CD4-positive, alpha-beta T cell (primary cell): Measurements from ENCODE around the gene EIF2A. TPM values are rescaled to one million over a fixed set of nuclear protein-coding genes. Genes with fewer than 3 reads are reported as not detected.

Experiments
- ATAC-seq: fragments of 200-7000 bp; cut with Tn5 transposase; one replicate; pipeline ENCODE4 v1.10.0; 2022; ENCODE audit warnings: mild to moderate bottlenecking; ENCODE audit not compliant: poor library complexity
- CTCF ChIA-PET: fragments of 350-600 bp; sonication (Branson Sonifier 250); formaldehyde crosslinking; loops from one replicate; lab custom pipeline; 2021; ENCODE audit warnings: antibody characterized with exemption, inconsistent platforms; lab: Charles Lee
- POLR2A ChIA-PET: fragments of 350-600 bp; sonication (Branson Sonifier 250); formaldehyde crosslinking; loops from one replicate; lab custom pipeline; 2021; ENCODE audit warnings: antibody characterized with exemption, inconsistent platforms; lab: Charles Lee
- DNase-seq, 14 experiments: peaks; one replicate each; pipeline ENCODE4 v3.0.0-alpha.2; 2013 to 2020; ENCODE audit warnings: mixed read lengths in 2 of 14
- H3K27ac ChIP-seq, 2 donors: one replicate each; pipeline versions ENCODE4 v1.5.1 to v1.7.0; 2013; ENCODE audit warnings: low read length in 2 of 2, low read depth in 1 of 2, mild to moderate bottlenecking in 1 of 2
- H3K27me3 ChIP-seq, 2 experiments: 1 replicate in 1 of 2; 2 replicates in 1 of 2; pipeline versions ENCODE4 v1.6.1 to v1.7.0; 2013; ENCODE audit warnings: low read length in 2 of 2, control low read depth in 1 of 2, mild to moderate bottlenecking in 1 of 2, moderate library complexity in 1 of 2; ENCODE audit not compliant: insufficient read depth in 2 of 2, control insufficient read depth in 1 of 2
- H3K36me3 ChIP-seq: one replicate; pipeline ENCODE4 v1.6.1; 2013; ENCODE audit warnings: low read length, control low read depth; ENCODE audit not compliant: insufficient read depth
- H3K4me1 ChIP-seq: one replicate; pipeline ENCODE4 v1.6.1; 2013; ENCODE audit warnings: low read length, control low read depth; ENCODE audit not compliant: insufficient read depth
- H3K4me3 ChIP-seq: one replicate; pipeline ENCODE4 v1.5.1; 2013; ENCODE audit warnings: mild to moderate bottlenecking, low read length, moderate library complexity
- H3K9me3 ChIP-seq, 2 experiments: 1 replicate in 1 of 2; 2 replicates in 1 of 2; pipeline versions ENCODE4 v1.6.1 to v1.7.0; 2013; ENCODE audit warnings: low read length in 2 of 2, mild to moderate bottlenecking in 2 of 2, control low read depth in 1 of 2, moderate library complexity in 1 of 2; ENCODE audit not compliant: control insufficient read depth in 1 of 2, insufficient read depth in 1 of 2
- H3K27ac Mint-ChIP-seq: one replicate; pipeline ENCODE4 v1.8.0; 2020; ENCODE audit warnings: mixed read lengths
- H3K27me3 Mint-ChIP-seq: one replicate; pipeline ENCODE4 v1.8.0; 2021; ENCODE audit warnings: mixed read lengths
- H3K36me3 Mint-ChIP-seq: one replicate; pipeline ENCODE4 v1.8.0; 2021; ENCODE audit warnings: low read depth, mixed read lengths
- H3K4me1 Mint-ChIP-seq: one replicate; pipeline ENCODE4 v1.8.0; 2021; ENCODE audit warnings: low read depth, mixed read lengths
- H3K4me3 Mint-ChIP-seq: one replicate; pipeline ENCODE4 v1.8.0; 2020; ENCODE audit warnings: mild to moderate bottlenecking, mixed read lengths
- H3K9me3 Mint-ChIP-seq: one replicate; pipeline ENCODE4 v1.8.0; 2020; ENCODE audit warnings: mixed read lengths
- intact Hi-C, 2 experiments: fragments of 100-400 bp; cut with DNase I in 1 of 2; cut with micrococcal nuclease in 1 of 2; formaldehyde crosslinking; loops; one replicate each; pipeline versions ENCODE4 v1.15.1 to v1.9.0; 2023 to 2025; cut with DNase I, micrococcal nuclease
- total RNA-seq, 174 experiments: library from RNA in 2 of 174; stranded (reverse) in 2 of 174; gene quantifications; one replicate each; pipeline ENCODE4 v1.2.3 and lab custom pipeline; 2021 to 2026
- TF ChIP-seq, protein P1 (sequence below): fragments of 200-600 bp; IDR thresholded peaks from one replicate; pipeline ENCODE4 v1.8.0; 2022; ENCODE audit warnings: antibody characterized with exemption, mild to moderate bottlenecking

Gene EIF2A
- total RNA-seq, 2 experiments from 2014 or later = 115 to 122 TPM

- TF ChIP-seq, protein P1, sequence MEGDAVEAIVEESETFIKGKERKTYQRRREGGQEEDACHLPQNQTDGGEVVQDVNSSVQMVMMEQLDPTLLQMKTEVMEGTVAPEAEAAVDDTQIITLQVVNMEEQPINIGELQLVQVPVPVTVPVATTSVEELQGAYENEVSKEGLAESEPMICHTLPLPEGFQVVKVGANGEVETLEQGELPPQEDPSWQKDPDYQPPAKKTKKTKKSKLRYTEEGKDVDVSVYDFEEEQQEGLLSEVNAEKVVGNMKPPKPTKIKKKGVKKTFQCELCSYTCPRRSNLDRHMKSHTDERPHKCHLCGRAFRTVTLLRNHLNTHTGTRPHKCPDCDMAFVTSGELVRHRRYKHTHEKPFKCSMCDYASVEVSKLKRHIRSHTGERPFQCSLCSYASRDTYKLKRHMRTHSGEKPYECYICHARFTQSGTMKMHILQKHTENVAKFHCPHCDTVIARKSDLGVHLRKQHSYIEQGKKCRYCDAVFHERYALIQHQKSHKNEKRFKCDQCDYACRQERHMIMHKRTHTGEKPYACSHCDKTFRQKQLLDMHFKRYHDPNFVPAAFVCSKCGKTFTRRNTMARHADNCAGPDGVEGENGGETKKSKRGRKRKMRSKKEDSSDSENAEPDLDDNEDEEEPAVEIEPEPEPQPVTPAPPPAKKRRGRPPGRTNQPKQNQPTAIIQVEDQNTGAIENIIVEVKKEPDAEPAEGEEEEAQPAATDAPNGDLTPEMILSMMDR = no peak
- CTCF ChIA-PET = no interaction called here
- no peak overlapping the region for H3K27ac ChIP-seq
- no peaks in the 10 kb centered on the region for H3K36me3 Mint-ChIP-seq
- H3K9me3 ChIP-seq = no peaks in the 10 kb centered on the region
- H3K27me3 Mint-ChIP-seq = peaks cover 17% of the 10 kb centered on the region
- POLR2A ChIA-PET = no interaction called here
- intact Hi-C loops = no loop called here
- DNase-seq (no peak), ATAC-seq (no peak)
- no peak overlapping the region for H3K27ac Mint-ChIP-seq
- no peaks in the 10 kb centered on the region for H3K4me1 Mint-ChIP-seq
- no peak overlapping the region for H3K4me3 ChIP-seq
- H3K4me1 ChIP-seq = no peaks in the 10 kb centered on the region
- no peak overlapping the region for H3K4me3 Mint-ChIP-seq
- H3K9me3 Mint-ChIP-seq = no peaks in the 10 kb centered on the region
- H3K27me3 ChIP-seq = peaks cover 0 to 6% of the 10 kb centered on the region in 2 experiments
- no peaks in the 10 kb centered on the region for H3K36me3 ChIP-seq
These were observed 36.8 kb upstream of the EIF2A start for GRCh38 chr3:150509780-150510179.

- no peaks in the 10 kb centered on the region for H3K36me3 ChIP-seq
- ChIA-PET POLR2A (no interaction called here), CTCF (no interaction called here)
- H3K27ac Mint-ChIP-seq = no peak overlapping the region
- peaks cover 0 to 6% of the 10 kb centered on the region in 2 experiments for H3K27me3 ChIP-seq
- no peak for ATAC-seq
- no peak overlapping the region for H3K4me3 ChIP-seq
- H3K4me1 ChIP-seq = no peaks in the 10 kb centered on the region
- DNase-seq = no peak
- H3K9me3 Mint-ChIP-seq = no peaks in the 10 kb centered on the region
- peaks cover 18% of the 10 kb centered on the region for H3K27me3 Mint-ChIP-seq
- TF ChIP-seq, protein P1 = no peak
- H3K4me3 Mint-ChIP-seq = no peak overlapping the region
- no peaks in the 10 kb centered on the region for H3K9me3 ChIP-seq
- no peak overlapping the region for H3K27ac ChIP-seq
- no peaks in the 10 kb centered on the region for H3K36me3 Mint-ChIP-seq
- no peaks in the 10 kb centered on the region for H3K4me1 Mint-ChIP-seq
- intact Hi-C loops = no loop called here
These were observed 35.3 kb upstream of the EIF2A start for GRCh38 chr3:150511122-150511821.

DNA sequence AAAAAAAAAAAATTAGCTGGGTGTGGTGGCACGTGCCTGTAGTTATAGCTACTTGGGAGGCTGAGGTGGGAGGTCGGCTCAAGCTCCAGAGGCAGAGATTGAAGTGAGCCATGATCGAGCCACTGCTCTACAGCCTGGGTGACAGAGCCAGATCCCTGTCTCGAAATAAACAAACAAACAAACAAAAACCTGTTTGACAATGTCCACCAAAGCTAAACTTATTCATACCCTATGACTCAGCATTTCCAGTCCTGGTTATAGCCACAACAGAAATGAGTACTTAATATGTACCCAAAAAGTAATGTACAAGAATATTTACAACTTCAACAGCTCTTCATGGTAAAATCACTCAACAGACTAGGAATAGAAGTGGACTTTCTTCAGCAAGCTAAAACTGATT is 31.4 kb upstream of the EIF2A start:
- H3K4me3 ChIP-seq = no peak overlapping the region
- ChIA-PET CTCF (interaction anchor here (0.7 kb wide), 1 partner anchor 167 kb away, joined by 3 read pairs; no protein-coding TSS in a partner anchor), POLR2A (no interaction called here)
- Mint-ChIP-seq H3K36me3 (no peaks in the 10 kb centered on the region), H3K27ac (no peak overlapping the region), H3K4me1 (no peaks in the 10 kb centered on the region), H3K9me3 (peaks cover 2% of the 10 kb centered on the region), H3K4me3 (no peak overlapping the region), H3K27me3 (peaks cover 27% of the 10 kb centered on the region)
- no peak overlapping the region for H3K27ac ChIP-seq
- no peak for DNase-seq
- peaks cover 0 to 3% of the 10 kb centered on the region in 2 experiments for H3K9me3 ChIP-seq
- intact Hi-C loops = no loop called here
- ATAC-seq = no peak
- H3K4me1 ChIP-seq = no peaks in the 10 kb centered on the region
- peaks cover 0 to 6% of the 10 kb centered on the region in 2 experiments for H3K27me3 ChIP-seq
- TF ChIP-seq, protein P1 = no peak
- H3K36me3 ChIP-seq = no peaks in the 10 kb centered on the region
